HepG2 (cell line): Measurements from ENCODE around the gene RCCD1. TPM values are rescaled to one million over a fixed set of nuclear protein-coding genes. Genes with fewer than 3 reads are reported as not detected.

ENCODE experiments used
- ATF7-NPFF ChIP-seq: sonication (generic); formaldehyde crosslinking; IDR thresholded peaks from 2 replicates; pipeline ENCODE4 v1.8.1; 2023; ENCODE audit warnings: mild to moderate bottlenecking, low read depth, missing genetic modification reagents, moderate library complexity
- CEBPZ ChIP-seq: IDR thresholded peaks from 2 replicates; pipeline ENCODE4 v1.6.1; 2012; ENCODE audit warnings: low read length, improper control_type of control experiment
- CHD4 ChIP-seq: fragments of 200-600 bp; sonication (generic); IDR thresholded peaks from 2 replicates; pipeline ENCODE4 v1.7.0; 2017; ENCODE audit warnings: mild to moderate bottlenecking, low read length, borderline replicate concordance
- GATA4 ChIP-seq: sonication (generic); IDR thresholded peaks from 2 replicates; pipeline ENCODE4 v1.6.1; 2016; ENCODE audit warnings: antibody characterized with exemption, low read depth, borderline replicate concordance
- KLF11 ChIP-seq: IDR thresholded peaks from 2 replicates; pipeline ENCODE4 v1.6.1; 2016; ENCODE audit warnings: missing compliant biosample characterization
- KLF9 ChIP-seq: IDR thresholded peaks from 2 replicates; pipeline ENCODE4 v1.6.1; 2016; ENCODE audit warnings: low read depth
- MEIS1 ChIP-seq: sonication (generic); formaldehyde crosslinking; IDR thresholded peaks from 2 replicates; pipeline ENCODE4 v1.9.0; 2021; ENCODE audit warnings: mild to moderate bottlenecking, missing genetic modification reagents, moderate library complexity, borderline replicate concordance
- NFE2L1 ChIP-seq: sonication (generic); formaldehyde crosslinking; IDR thresholded peaks from 2 replicates; pipeline ENCODE4 v1.4.0; 2020; ENCODE audit warnings: missing genetic modification reagents, mild to moderate bottlenecking, borderline replicate concordance
- POGZ ChIP-seq: sonication (generic); formaldehyde crosslinking; IDR thresholded peaks from 2 replicates; pipeline ENCODE4 v1.4.0; 2020; ENCODE audit warnings: mild to moderate bottlenecking, missing genetic modification reagents
- RNF219 ChIP-seq: sonication (generic); formaldehyde crosslinking; IDR thresholded peaks from 2 replicates; pipeline ENCODE4 v1.5.0; 2020; ENCODE audit warnings: mild to moderate bottlenecking, missing genetic modification reagents
- SKI ChIP-seq: fragments of 450-650 bp; IDR thresholded peaks from one replicate; pipeline ENCODE4 v1.6.1; 2018; ENCODE audit warnings: mild to moderate bottlenecking; ENCODE audit not compliant: partially characterized antibody
- TERF1 ChIP-seq: sonication (generic); formaldehyde crosslinking; IDR thresholded peaks from 2 replicates; pipeline ENCODE4 v1.8.0; 2022; ENCODE audit warnings: mild to moderate bottlenecking, missing genetic modification reagents, moderate library complexity
- THYN1 ChIP-seq: sonication (generic); formaldehyde crosslinking; IDR thresholded peaks from 2 replicates; pipeline ENCODE4 v1.8.1; 2023; ENCODE audit warnings: low read depth, mild to moderate bottlenecking, moderate library complexity, missing genetic modification reagents, borderline replicate concordance
- ZBTB10 ChIP-seq: sonication (generic); formaldehyde crosslinking; IDR thresholded peaks from 2 replicates; pipeline ENCODE4 v1.4.0; 2020; ENCODE audit warnings: missing genetic modification reagents, borderline replicate concordance
- ZNF121 ChIP-seq: sonication (generic); formaldehyde crosslinking; IDR thresholded peaks from 2 replicates; pipeline ENCODE4 v1.5.0; 2020; ENCODE audit warnings: mild to moderate bottlenecking, missing genetic modification reagents
- ZNF580 ChIP-seq: IDR thresholded peaks from 2 replicates; pipeline ENCODE4 v1.6.1; 2016; ENCODE audit warnings: low read depth, borderline replicate concordance
- polyA plus RNA-seq, 8 experiments: library from polyadenylated mRNA; depleted of rRNA in 3 of 8; stranded (reverse) in 7 of 8; unstranded in 1 of 8; fragments of >200 nt; fragmentation: Illumina TruSeq in 4 of 8; extraction: Trizol in 4 of 8; gene quantifications; 2 replicates each; pipeline versions ENCODE4 v1.2.1 to v1.2.3, GENCODE V29; 2011 to 2016; ENCODE audit warnings: low read depth in 4 of 8, missing spikeins in 1 of 8, mixed read lengths in 1 of 8; ENCODE audit not compliant: insufficient read depth in 1 of 8
- total RNA-seq, 5 experiments: library from RNA; depleted of rRNA; stranded (reverse); fragments of >200 nt; fragmentation: Illumina TruSeq; extraction: Trizol; gene quantifications; 2 replicates each; pipeline ENCODE4 v1.2.3, GENCODE V29; 2016; ENCODE audit warnings: low read depth in 1 of 5

Gene RCCD1
- total and polyA plus RNA-seq, 2 of the 13 experiments (the other 11 are each of a cell fraction or from before 2014, with no cell fraction given), result 14.1 to 15.1 TPM

GRCh38 chr15:90934949-90935751 is 19.5 kb upstream of the RCCD1 start, which contains the start of gene UNC45A (continued):
- TF ChIP-seq MEIS1 (CRISPR knock-in tag) (peak; percentile 17; the same call in 1 of the 2 replicates), SKI (no peak), ZNF121 (CRISPR knock-in tag) (peak; percentile 91), RNF219 (CRISPR knock-in tag) (no peak), ATF7-NPFF (CRISPR knock-in tag) (0 out of 2 replicates have a peak, but pooled peaks have one; percentile 43), ZBTB10 (0 out of 2 replicates have a peak, but pooled peaks have one; percentile 48), CEBPZ (no peak), ZNF580 (peak; percentile 34; the same call in 1 of the 2 replicates), TERF1 (CRISPR knock-in tag) (no peak), KLF9 (CRISPR knock-in tag) (no peak), KLF11 (0 out of 2 replicates have a peak, but pooled peaks have one; percentile 20), THYN1 (CRISPR knock-in tag) (no peak), POGZ (CRISPR knock-in tag) (no peak), NFE2L1 (CRISPR knock-in tag) (no peak), CHD4 (no peak), GATA4 (no peak)
